COLO829 (cell line): ENCODE results near the gene MPP2.
"Not testable (repeated sequence)": the region's sequence is repeated elsewhere in the genome, so short reads cannot be mapped to it uniquely, and the experiment has no call there.

Experiments used
- DNase-seq: peaks from one replicate; pipeline ENCODE4 v3.0.0; 2012; ENCODE audit warnings: low spot score

MPP2 gene

GRCh38 chr17:43901861-43902589 lies 5.3 kb downstream of the MPP2 start:
- DNase-seq = no peak

GRCh38 chr17:43900858-43901754 lies 6.2 kb downstream of the MPP2 start:
- no peak for DNase-seq

GRCh38 chr17:43900183-43900857 lies 7.0 kb downstream of the MPP2 start:
- DNase-seq = peak; percentile 82

GRCh38 chr17:43898446-43898845 lies 8.9 kb downstream of the MPP2 start:
- DNase-seq = no peak

DNA sequence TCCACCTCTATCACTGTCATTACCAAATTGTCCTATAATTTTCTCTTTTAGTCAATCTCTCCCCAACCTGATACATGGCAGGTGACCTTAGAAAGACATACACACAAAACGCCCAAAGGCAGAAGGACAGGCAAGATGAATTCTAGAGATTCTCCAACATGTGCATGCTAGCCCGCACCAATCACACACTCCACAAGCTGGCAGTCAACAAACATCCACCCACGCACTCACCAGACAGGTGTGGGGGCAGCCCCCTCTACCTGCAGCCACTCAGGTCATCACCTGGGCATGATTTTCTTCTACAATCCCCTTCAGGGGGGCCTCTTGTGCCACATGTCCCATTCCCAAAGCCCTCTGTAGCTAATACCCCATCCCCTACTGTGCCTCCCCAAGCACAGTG lies 9.5 kb downstream of the MPP2 start:
- DNase-seq = no peak

DNA sequence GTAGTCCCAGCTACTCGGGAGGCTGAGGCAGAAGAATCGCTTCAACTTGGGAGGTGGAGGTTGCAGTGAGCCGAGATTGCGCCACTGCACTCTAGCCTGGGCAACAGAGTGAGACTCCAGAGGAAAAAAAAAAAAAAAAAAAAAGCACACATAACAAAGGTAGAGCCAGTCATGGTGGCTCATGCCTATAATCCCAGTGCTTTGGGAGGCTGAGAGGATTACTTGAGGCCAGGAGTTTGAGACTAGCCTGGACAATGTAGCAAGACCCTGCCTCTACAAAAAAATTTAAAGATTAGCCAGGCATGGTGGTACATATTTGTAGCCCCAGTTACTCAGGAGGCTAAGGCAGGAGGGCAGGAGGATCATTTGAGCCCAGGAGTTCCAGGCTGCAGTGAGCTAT lies 12.8 kb downstream of the MPP2 start:
- not testable (repeated sequence) for DNase-seq

DNA sequence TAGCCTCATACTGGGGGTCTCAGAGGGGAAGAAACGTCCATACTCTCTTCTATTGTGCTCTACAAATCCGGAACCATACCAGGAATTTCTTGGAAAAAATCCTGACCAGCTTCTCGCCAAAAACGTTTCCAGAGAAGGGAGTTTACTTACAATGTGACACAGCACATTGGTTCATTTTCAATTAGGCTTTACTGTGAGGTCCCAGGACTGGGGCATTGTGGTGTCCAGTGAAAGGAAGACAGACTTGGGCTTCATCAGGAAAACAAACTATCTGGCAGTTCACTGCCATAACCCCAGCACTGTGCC lies 14.7 kb downstream of the MPP2 start:
- no peak for DNase-seq

- DNase-seq = no peak
These were observed 15.3 kb downstream of the MPP2 start for GRCh38 chr17:43891851-43892646.

DNA sequence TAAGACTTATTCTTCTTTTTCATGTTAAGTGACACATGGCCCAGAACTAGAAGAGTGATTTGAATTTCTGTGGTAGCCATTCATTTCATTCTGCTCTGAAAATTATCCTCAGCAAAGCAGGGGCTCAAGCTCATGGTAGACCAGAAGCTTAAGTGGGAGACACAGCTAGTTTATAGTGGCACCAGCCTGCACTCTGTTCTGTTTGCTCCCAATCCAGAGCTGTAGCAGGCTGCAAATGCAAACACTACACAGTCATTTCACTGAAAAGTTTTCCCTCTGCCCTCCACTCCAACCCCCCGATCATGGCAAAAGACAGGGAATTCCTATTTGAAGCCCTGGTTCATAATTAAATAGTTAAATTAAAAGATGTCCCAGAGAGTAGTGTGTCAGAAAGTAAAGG lies 17.1 kb downstream of the MPP2 start:
- DNase-seq = no peak

GRCh38 chr17:43888548-43888947 lies 18.8 kb downstream of the MPP2 start:
- DNase-seq = no peak

GRCh38 chr17:43882761-43883415 lies 24.4 kb downstream of the MPP2 start:
- no peak for DNase-seq

GRCh38 chr17:43881758-43882505 lies 25.4 kb downstream of the MPP2 start:
- no peak for DNase-seq

DNA sequence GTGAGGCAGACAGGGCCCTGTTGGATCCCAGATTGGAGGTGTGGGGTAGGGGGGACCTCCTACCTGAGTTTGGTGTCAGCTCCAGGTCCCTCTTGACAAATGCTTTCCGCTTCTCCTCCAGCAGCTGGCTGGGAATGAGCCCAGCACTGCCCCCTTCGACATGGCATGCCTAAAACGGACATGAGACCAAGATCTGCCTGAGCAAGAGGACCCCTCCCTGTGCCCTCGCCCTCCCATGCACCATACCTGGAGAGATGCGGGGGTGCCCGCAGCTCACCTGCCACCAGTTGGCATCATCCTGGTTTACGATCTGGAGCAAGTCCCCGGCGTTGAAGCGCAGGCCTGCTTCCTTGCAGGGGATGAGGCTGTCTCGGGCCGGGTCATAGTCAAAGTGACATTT lies 26.2 kb downstream of the MPP2 start:
- DNase-seq = no peak

- DNase-seq = peak; percentile 48
These were observed 26.8 kb downstream of the MPP2 start for GRCh38 chr17:43880420-43880991.

DNA sequence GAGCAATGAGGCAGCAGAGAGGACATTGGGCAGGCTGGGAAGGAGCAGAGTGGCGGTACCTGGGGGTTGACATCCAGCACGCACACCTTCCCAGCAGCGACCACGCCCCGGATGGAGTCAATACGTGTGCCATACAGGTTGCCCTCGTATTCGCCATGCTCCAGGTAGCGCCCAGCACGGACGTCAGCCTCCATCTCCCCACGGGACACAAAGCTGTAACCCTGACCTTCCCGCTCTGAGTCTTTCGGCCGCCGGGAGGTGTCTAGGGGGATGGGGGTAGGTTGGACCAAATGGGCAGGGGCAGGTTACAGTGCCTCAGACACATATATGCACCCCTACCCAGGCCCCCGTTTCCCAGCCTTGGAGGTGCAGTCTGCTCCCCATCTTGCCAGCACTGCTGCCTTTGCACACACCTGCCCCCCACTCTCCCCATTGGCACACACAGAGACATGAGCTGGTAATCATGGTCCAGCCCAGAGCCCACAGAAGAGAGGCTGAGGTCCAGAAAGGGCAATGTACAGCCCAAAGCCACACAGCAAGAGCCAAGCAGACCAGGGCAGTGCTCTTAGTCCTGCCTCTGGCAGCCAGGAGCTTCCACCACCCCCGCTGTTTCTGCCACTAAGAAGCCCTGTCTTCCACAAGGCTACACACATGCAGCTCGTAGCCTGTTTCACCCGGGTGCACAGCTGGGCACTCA lies 27.5 kb downstream of the MPP2 start:
- DNase-seq = no peak

DNA sequence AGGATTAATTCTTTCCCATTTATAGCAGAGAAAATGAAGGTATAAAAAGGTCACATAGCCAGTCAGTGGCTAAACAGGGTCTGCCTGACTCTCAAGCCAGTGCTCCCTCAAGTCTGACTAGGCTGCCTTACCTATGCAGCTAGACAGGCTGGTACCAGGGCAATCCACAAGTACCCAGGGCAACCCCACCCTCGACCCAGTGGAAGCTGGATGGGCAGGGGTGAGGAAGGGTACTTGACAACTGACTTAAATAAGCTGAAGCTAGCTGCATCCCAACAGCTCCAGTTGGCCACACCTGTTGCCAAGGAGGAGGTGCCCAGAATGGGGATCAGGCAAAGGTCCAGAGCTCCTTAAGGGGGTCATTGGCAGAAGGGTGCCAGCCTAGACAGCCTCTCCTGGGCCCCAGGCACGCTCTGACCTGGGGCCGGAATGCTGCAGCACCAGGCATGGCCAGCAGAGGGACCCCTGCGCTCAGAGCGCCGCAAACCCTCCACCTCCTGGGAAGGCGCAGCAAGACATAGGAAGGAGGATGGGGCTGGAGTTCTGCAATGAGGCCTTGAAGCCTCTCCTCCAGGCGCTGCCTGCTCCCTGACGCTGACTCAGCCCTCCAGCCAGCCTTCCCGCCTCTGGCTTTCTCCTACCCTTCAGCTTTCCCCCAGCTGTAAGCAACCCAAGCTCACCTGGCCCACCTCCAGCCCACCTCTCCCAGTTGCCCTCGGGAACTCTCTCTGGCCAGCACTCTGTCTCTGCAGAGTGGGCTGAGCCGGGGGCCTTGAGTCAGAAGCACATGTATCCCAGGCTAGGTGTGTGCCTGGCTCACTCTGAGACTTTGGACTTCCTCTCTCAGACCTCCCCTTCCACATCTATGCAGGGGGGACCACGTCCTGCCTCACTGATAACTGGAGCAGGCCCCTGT lies 28.8 kb downstream of the MPP2 start:
- peak; percentile 83 for DNase-seq

DNA sequence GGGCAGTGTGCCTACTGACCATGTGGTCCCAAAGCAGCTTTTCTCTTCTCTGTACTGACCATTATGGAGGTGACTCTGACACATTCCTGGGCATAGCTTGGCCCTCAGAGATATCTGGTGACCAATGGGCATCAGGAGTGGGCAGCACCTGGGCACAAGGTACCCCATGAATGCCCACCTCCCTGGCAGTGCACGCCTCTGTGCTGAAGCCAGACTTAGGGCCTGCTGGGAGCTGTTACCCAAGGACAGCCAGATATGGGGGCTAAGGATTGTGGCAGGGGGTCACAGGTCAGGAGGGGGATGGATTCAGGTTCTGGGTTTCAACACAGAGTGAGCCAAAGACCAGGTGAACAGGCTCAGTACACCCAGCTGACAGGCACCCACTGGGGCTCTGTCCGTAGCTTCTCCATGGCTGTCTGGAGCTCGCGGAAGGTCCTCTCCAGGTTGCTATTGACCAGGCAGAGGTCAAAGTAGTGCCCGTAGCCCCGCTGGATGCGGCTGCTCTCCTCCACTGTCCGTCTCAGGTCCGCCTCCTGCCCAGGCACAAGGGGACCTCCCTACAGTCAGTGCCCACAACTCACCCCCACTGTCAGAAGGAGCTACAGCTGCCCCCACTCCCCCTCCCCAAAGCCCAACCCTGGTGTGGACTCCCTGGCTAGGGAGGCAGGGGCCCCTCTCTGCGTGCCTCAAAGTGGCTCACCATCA lies 29.7 kb downstream of the MPP2 start:
- DNase-seq = no peak

DNA sequence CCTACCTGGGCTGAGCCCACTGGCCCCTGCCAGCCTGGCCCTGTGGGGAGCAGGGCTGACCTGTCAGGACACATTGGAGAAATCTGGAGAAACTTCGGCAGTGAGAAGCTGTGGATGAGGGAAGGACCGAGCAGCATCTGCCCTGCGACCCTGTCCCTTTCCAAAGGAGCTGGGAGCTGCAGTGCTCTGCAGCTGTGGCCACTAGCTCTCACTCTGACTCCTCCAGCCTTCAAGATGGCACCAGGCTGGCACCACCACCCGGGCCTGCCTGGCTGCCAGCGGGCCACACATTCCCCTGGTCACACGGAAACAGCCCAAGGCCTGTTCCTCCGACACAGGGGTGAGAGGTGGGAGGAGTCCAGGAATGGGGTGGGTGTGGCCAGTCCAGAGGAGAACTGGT lies 30.3 kb downstream of the MPP2 start:
- DNase-seq = no peak
